HT-29 (cell line): ENCODE measurements around the gene CCDC85A. TPM values are rescaled to one million over a fixed set of nuclear protein-coding genes. Genes with fewer than 3 reads are reported as not detected.
A peak's percentile ranks its signal among the peaks of the same experiment; 100 is the strongest.

Experiments
- DNase-seq: peaks from one replicate; pipeline ENCODE4 v3.0.0-alpha.2; 2015; ENCODE audit warnings: low spot score
- total RNA-seq: library from RNA; depleted of rRNA; stranded (reverse); fragments of >200 nt; shearing (Covaris generic); gene quantifications from 2 replicates; pipeline ENCODE4 v1.2.3, GENCODE V29; 2014

The CCDC85A gene
- total RNA-seq, 1 experiment from 2014 or later: 0.10 TPM

GRCh38 chr2:56297671-56298070 is 113.9 kb downstream of the CCDC85A start:
- DNase-seq: no peak

- no peak for DNase-seq
These were observed 115.4 kb downstream of the CCDC85A start for GRCh38 chr2:56299171-56299691.

GRCh38 chr2:56309626-56310170 is 125.9 kb downstream of the CCDC85A start:
- DNase-seq: no peak

GRCh38 chr2:56313500-56313921 is 129.7 kb downstream of the CCDC85A start:
- no peak for DNase-seq

- no peak for DNase-seq
These were observed 130.6 kb downstream of the CCDC85A start for GRCh38 chr2:56314371-56314770.

GRCh38 chr2:56314796-56315195 is 131.0 kb downstream of the CCDC85A start:
- DNase-seq: no peak

GRCh38 chr2:56315376-56315775 is 131.6 kb downstream of the CCDC85A start:
- no peak for DNase-seq

- no peak for DNase-seq
These were observed 132.2 kb downstream of the CCDC85A start for GRCh38 chr2:56316011-56316410.

GRCh38 chr2:56318147-56318546 is 134.4 kb downstream of the CCDC85A start:
- no peak for DNase-seq

GRCh38 chr2:56325661-56326345 is 142.0 kb downstream of the CCDC85A start:
- no peak for DNase-seq

GRCh38 chr2:56326346-56326741 is 142.6 kb downstream of the CCDC85A start:
- DNase-seq: no peak

GRCh38 chr2:56331810-56332209 is 148.0 kb downstream of the CCDC85A start:
- DNase-seq: no peak

GRCh38 chr2:56333812-56334485 is 150.2 kb downstream of the CCDC85A start:
- DNase-seq: no peak

GRCh38 chr2:56334622-56335021 is 150.8 kb downstream of the CCDC85A start:
- no peak for DNase-seq

- DNase-seq: no peak
These were observed 151.3 kb downstream of the CCDC85A start for GRCh38 chr2:56335101-56335500.

- peak; percentile 21 for DNase-seq
These were observed 153.6 kb downstream of the CCDC85A start for GRCh38 chr2:56337342-56337741.

- DNase-seq: no peak
These were observed 154.4 kb downstream of the CCDC85A start for GRCh38 chr2:56338232-56338631.

- DNase-seq: no peak
These were observed 161.0 kb downstream of the CCDC85A start for GRCh38 chr2:56344771-56345170.

- DNase-seq: no peak
These were observed 164.1 kb downstream of the CCDC85A start for GRCh38 chr2:56347881-56348280.

GRCh38 chr2:56348392-56349210 is 164.8 kb downstream of the CCDC85A start:
- no peak for DNase-seq

GRCh38 chr2:56357655-56358295 is 174.0 kb downstream of the CCDC85A start:
- DNase-seq: no peak
